Omental fat pad (tissue), 4 donors: ENCODE results near the gene YY1AP1. TPM values are rescaled to one million over a fixed set of nuclear protein-coding genes. Genes with fewer than 3 reads are reported as not detected.
"Not testable (repeated sequence)": the region's sequence is repeated elsewhere in the genome, so short reads cannot be mapped to it uniquely, and the experiment has no call there.

Experiments used
- ATAC-seq: fragments of 150-250 bp; one replicate; pipeline ENCODE4 v1.9.1; 2016; ENCODE audit warnings: mild to moderate bottlenecking, moderate library complexity; ENCODE audit not compliant: low FRiP score
- DNase-seq: peaks from one replicate; pipeline ENCODE4 v3.0.0-alpha.2; 2019; ENCODE audit warnings: low spot score
- CTCF ChIP-seq, 3 donors: fragments of 450-650 bp; IDR thresholded peaks; one replicate each; pipeline ENCODE4 v1.5.1; 2016 to 2017; ENCODE audit warnings: antibody characterized with exemption in 3 of 3, mild to moderate bottlenecking in 3 of 3, moderate library complexity in 2 of 3
- total RNA-seq, 4 donors: library from RNA; depleted of rRNA; stranded (reverse); fragments of >200 nt; gene quantifications; one replicate each; pipeline ENCODE4 v1.1.0, GENCODE V29; 2016

YY1AP1 gene
- total RNA-seq, 4 donors from 2014 or later: 91.3 to 135 (median 119) TPM

- ATAC-seq (no peak), DNase-seq (no peak)
- TF ChIP-seq CTCF (IDR thresholded peaks at IDR 0.05): no peak
Measured at GRCh38 chr1:155681776-155682175, 6.8 kb downstream of the YY1AP1 start.

GRCh38 chr1:155680531-155680930 is 8.0 kb downstream of the YY1AP1 start:
- ATAC-seq (no peak), DNase-seq (no peak)
- TF ChIP-seq CTCF (IDR thresholded peaks at IDR 0.05): no peak

GRCh38 chr1:155678992-155679391 is 9.6 kb downstream of the YY1AP1 start:
- not testable (repeated sequence) for ATAC-seq, DNase-seq

GRCh38 chr1:155678027-155678426 is 10.5 kb downstream of the YY1AP1 start:
- DNase-seq: no peak
- no peak for TF ChIP-seq CTCF (IDR thresholded peaks at IDR 0.05)
- ATAC-seq: no peak

GRCh38 chr1:155673003-155673402 is 15.6 kb downstream of the YY1AP1 start:
- no peak for TF ChIP-seq CTCF (IDR thresholded peaks at IDR 0.05)
- DNase-seq: no peak
- no peak for ATAC-seq

- ATAC-seq (no peak), DNase-seq (no peak)
- TF ChIP-seq CTCF (IDR thresholded peaks at IDR 0.05): no peak
Measured at GRCh38 chr1:155671750-155672149, 16.8 kb downstream of the YY1AP1 start.

GRCh38 chr1:155669233-155670162 is 19.1 kb downstream of the YY1AP1 start:
- no peak for TF ChIP-seq CTCF (IDR thresholded peaks at IDR 0.05)
- DNase-seq (no peak), ATAC-seq (no peak)

GRCh38 chr1:155661239-155661638 is 27.3 kb downstream of the YY1AP1 start:
- not testable (repeated sequence) for ATAC-seq

More at GRCh38 chr1:155661239-155661638, 27.3 kb downstream of the YY1AP1 start:
- not testable (repeated sequence) for DNase-seq
